ENCODE measurements around the gene UGT1A1.

UGT1A1 gene

DNA sequence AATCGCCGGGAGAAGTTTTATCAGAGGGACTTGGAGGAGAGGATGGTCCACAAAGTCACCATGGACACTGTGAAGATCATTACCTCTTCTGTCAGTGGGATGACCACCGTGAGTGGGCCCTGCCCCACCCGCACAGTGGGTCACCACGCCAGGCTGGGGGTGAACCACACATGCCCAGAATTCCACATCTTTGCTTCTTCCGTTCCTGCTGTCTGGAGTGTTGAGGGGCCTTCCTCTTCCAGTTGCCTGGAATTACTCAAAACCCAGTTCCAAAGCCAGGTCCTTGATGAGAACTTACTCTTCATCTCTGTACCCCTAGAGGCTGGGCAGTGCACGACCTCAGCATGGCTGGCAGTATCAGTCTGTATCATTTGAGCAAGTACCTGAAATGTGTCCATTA lies 40.1 kb downstream of the UGT1A1 start:
- WGBS: 75% methylated on average over 7 of the region's 7 CpGs
- no peak overlapping the region for H3K4me2 ChIP-seq (ENCODE audit: low read length, poor library complexity, severe bottlenecking)
- H3K79me1 ChIP-seq (replicated peaks; ENCODE audit: low read length, poor library complexity, severe bottlenecking): no peaks in the 10 kb centered on the region
- H2BK12ac ChIP-seq (ENCODE audit: low read length in 2 of 2): no peak overlapping the region
- H3K27ac ChIP-seq (ENCODE audit: low read length, poor library complexity, severe bottlenecking): no peak overlapping the region
- H3K23ac ChIP-seq (ENCODE audit: low read length in 2 of 2): no peak overlapping the region
- H2AFZ ChIP-seq (ENCODE audit: low read depth, low read length): no peak overlapping the region
- H2BK120ac ChIP-seq (ENCODE audit: low read depth, low read length): no peak overlapping the region
- peaks cover 27 to 50% of the 10 kb centered on the region in 2 experiments for H3K27me3 ChIP-seq (ENCODE audit: control insufficient read depth in 1 of 2, insufficient read depth in 1 of 2, low read length in 2 of 2)
- H2BK15ac ChIP-seq (ENCODE audit: low read depth, poor library complexity, severe bottlenecking): no peak overlapping the region
- no peak for DNase-seq
- peaks cover 1% of the 10 kb centered on the region for H3K4me1 ChIP-seq (ENCODE audit: control insufficient read depth, insufficient read depth, low read depth, low read length)
- no peaks in the 10 kb centered on the region for H3K36me3 ChIP-seq (ENCODE audit: control insufficient read depth in 1 of 2, insufficient read depth in 2 of 2, low read depth in 1 of 2, low read length in 2 of 2)
- no peak overlapping the region for H3K9ac ChIP-seq (ENCODE audit: low read length)
- no peak overlapping the region for H4K8ac ChIP-seq (ENCODE audit: low read length)
- no peak overlapping the region for H3K18ac ChIP-seq (ENCODE audit: low read depth in 1 of 2, low read length in 2 of 2)
- no peak overlapping the region for H4K91ac ChIP-seq (ENCODE audit: low read length)
- no peak overlapping the region for H3K4me3 ChIP-seq (ENCODE audit: insufficient read depth in 1 of 2, low read depth in 1 of 2, low read length in 2 of 2)
- H2AK5ac ChIP-seq (ENCODE audit: low read length, severe bottlenecking): no peak overlapping the region
- H2BK5ac ChIP-seq (ENCODE audit: low read depth, low read length, poor library complexity, severe bottlenecking): no peak overlapping the region
- H3K9me3 ChIP-seq (ENCODE audit: control insufficient read depth, low read length): no peaks in the 10 kb centered on the region
- no peak overlapping the region for H3K4ac ChIP-seq (ENCODE audit: low read depth in 1 of 2, low read length in 2 of 2)
- no peak overlapping the region for H3K14ac ChIP-seq (ENCODE audit: low read length in 2 of 2)

DNA sequence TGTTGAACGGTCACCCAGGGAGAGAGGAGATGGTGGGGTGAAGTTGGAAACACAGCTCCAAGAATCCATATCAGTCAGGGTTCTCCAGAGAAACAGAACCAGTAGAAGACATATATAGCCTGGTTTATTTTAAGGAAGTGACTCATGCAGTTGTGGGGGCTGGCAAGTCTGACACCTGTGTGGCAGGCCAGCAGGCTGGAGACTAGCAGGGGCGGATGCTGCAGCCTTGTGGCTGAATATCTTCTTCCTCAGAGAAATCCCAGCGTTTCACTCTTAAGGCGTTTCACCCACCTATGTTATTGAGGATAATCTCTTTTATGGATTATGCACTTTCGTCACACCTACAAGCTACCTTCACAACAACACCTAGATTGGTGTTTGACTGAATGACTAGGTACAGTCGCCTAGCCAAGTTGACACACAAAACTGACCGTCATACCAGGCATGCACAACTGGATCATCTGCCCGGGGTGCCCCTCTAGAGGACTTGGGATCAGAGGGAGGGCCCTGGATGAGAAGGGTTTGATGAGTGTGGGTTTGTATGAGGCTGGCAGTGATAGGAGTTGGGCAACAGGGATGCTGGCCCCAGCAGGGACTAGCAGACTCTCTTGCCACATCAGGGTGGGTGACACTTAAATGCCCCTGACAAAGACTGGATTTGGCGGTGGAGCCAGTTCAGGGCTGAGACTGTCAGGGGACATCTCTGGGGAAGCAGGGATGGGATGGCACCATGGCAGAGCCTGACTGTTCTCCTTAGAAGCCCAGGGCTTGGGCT lies 41.5 kb downstream of the UGT1A1 start:
- Histone ChIP-seq H4K91ac (ENCODE audit: low read length) (no peak overlapping the region), H3K9me3 (ENCODE audit: control insufficient read depth, low read length) (no peaks in the 10 kb centered on the region), H3K27ac (ENCODE audit: low read length, poor library complexity, severe bottlenecking) (no peak overlapping the region), H2AFZ (ENCODE audit: low read depth, low read length) (no peak overlapping the region), H4K8ac (ENCODE audit: low read length) (no peak overlapping the region), H3K4me3 (ENCODE audit: insufficient read depth in 1 of 2, low read depth in 1 of 2, low read length in 2 of 2) (no peak overlapping the region), H3K4ac (ENCODE audit: low read depth in 1 of 2, low read length in 2 of 2) (no peak overlapping the region), H2BK5ac (ENCODE audit: low read depth, low read length, poor library complexity, severe bottlenecking) (no peak overlapping the region), H3K9ac (ENCODE audit: low read length) (no peak overlapping the region), H3K23ac (ENCODE audit: low read length in 2 of 2) (no peak overlapping the region), H2BK12ac (ENCODE audit: low read length in 2 of 2) (no peak overlapping the region), H3K18ac (ENCODE audit: low read depth in 1 of 2, low read length in 2 of 2) (no peak overlapping the region), H3K4me2 (ENCODE audit: low read length, poor library complexity, severe bottlenecking) (no peak overlapping the region), H3K4me1 (ENCODE audit: control insufficient read depth, insufficient read depth, low read depth, low read length) (no peaks in the 10 kb centered on the region), H3K79me1 (replicated peaks; ENCODE audit: low read length, poor library complexity, severe bottlenecking) (no peaks in the 10 kb centered on the region), H3K36me3 (ENCODE audit: control insufficient read depth in 1 of 2, insufficient read depth in 2 of 2, low read depth in 1 of 2, low read length in 2 of 2) (no peaks in the 10 kb centered on the region), H3K14ac (ENCODE audit: low read length in 2 of 2) (no peak overlapping the region), H2BK120ac (ENCODE audit: low read depth, low read length) (no peak overlapping the region), H2BK15ac (ENCODE audit: low read depth, poor library complexity, severe bottlenecking) (no peak overlapping the region), H2AK5ac (ENCODE audit: low read length, severe bottlenecking) (no peak overlapping the region), H3K27me3 (ENCODE audit: control insufficient read depth in 1 of 2, insufficient read depth in 1 of 2, low read length in 2 of 2) (peaks cover 33 to 50% of the 10 kb centered on the region in 2 experiments)
- WGBS: 80% methylated on average over 8 of the region's 9 CpGs
- no peak for DNase-seq

GRCh38 chr2:233802132-233802815 lies 42.2 kb downstream of the UGT1A1 start:
- WGBS: 27% methylated on average over 2 of the region's 3 CpGs
- Histone ChIP-seq H2BK120ac (ENCODE audit: low read depth, low read length) (no peak overlapping the region), H3K27ac (ENCODE audit: low read length, poor library complexity, severe bottlenecking) (no peak overlapping the region)

GRCh38 chr2:233803292-233803911 lies 43.3 kb downstream of the UGT1A1 start:
- Histone ChIP-seq H4K8ac (ENCODE audit: low read length) (no peak overlapping the region), H2BK120ac (ENCODE audit: low read depth, low read length) (no peak overlapping the region), H3K4me3 (ENCODE audit: insufficient read depth in 1 of 2, low read depth in 1 of 2, low read length in 2 of 2) (no peak overlapping the region), H2AK5ac (ENCODE audit: low read length, severe bottlenecking) (no peak overlapping the region), H3K14ac (ENCODE audit: low read length in 2 of 2) (no peak overlapping the region), H3K79me1 (replicated peaks; ENCODE audit: low read length, poor library complexity, severe bottlenecking) (no peaks in the 10 kb centered on the region), H3K9ac (ENCODE audit: low read length) (no peak overlapping the region), H2BK12ac (ENCODE audit: low read length in 2 of 2) (no peak overlapping the region), H3K4me2 (ENCODE audit: low read length, poor library complexity, severe bottlenecking) (no peak overlapping the region), H2AFZ (ENCODE audit: low read depth, low read length) (no peak overlapping the region), H3K4me1 (ENCODE audit: control insufficient read depth, insufficient read depth, low read depth, low read length) (no peaks in the 10 kb centered on the region), H2BK15ac (ENCODE audit: low read depth, poor library complexity, severe bottlenecking) (no peak overlapping the region), H3K9me3 (ENCODE audit: control insufficient read depth, low read length) (no peaks in the 10 kb centered on the region), H3K27me3 (ENCODE audit: control insufficient read depth in 1 of 2, insufficient read depth in 1 of 2, low read length in 2 of 2) (peaks cover 43 to 59% of the 10 kb centered on the region in 2 experiments), H3K23ac (ENCODE audit: low read length in 2 of 2) (no peak overlapping the region), H3K18ac (ENCODE audit: low read depth in 1 of 2, low read length in 2 of 2) (no peak overlapping the region), H3K27ac (ENCODE audit: low read length, poor library complexity, severe bottlenecking) (no peak overlapping the region), H3K36me3 (ENCODE audit: control insufficient read depth in 1 of 2, insufficient read depth in 2 of 2, low read depth in 1 of 2, low read length in 2 of 2) (no peaks in the 10 kb centered on the region), H3K4ac (ENCODE audit: low read depth in 1 of 2, low read length in 2 of 2) (no peak overlapping the region), H2BK5ac (ENCODE audit: low read depth, low read length, poor library complexity, severe bottlenecking) (no peak overlapping the region), H4K91ac (ENCODE audit: low read length) (no peak overlapping the region)
- no peak for DNase-seq
- 37% methylated on average over 2 of the region's 2 CpGs for WGBS

More at GRCh38 chr2:233802132-233802815, 42.2 kb downstream of the UGT1A1 start:
- H3K79me1 ChIP-seq (replicated peaks; ENCODE audit: low read length, poor library complexity, severe bottlenecking): no peaks in the 10 kb centered on the region
- no peak overlapping the region for H3K23ac ChIP-seq (ENCODE audit: low read length in 2 of 2)
- no peak overlapping the region for H2BK15ac ChIP-seq (ENCODE audit: low read depth, poor library complexity, severe bottlenecking)
- no peak overlapping the region for H3K4me2 ChIP-seq (ENCODE audit: low read length, poor library complexity, severe bottlenecking)
- DNase-seq: no peak
- no peak overlapping the region for H3K4me3 ChIP-seq (ENCODE audit: insufficient read depth in 1 of 2, low read depth in 1 of 2, low read length in 2 of 2)
- no peak overlapping the region for H2AK5ac ChIP-seq (ENCODE audit: low read length, severe bottlenecking)
- H3K27me3 ChIP-seq (ENCODE audit: control insufficient read depth in 1 of 2, insufficient read depth in 1 of 2, low read length in 2 of 2): peaks cover 33 to 51% of the 10 kb centered on the region in 2 experiments
- no peak overlapping the region for H4K8ac ChIP-seq (ENCODE audit: low read length)
- no peak overlapping the region for H3K14ac ChIP-seq (ENCODE audit: low read length in 2 of 2)
- H4K91ac ChIP-seq (ENCODE audit: low read length): no peak overlapping the region
- H3K9ac ChIP-seq (ENCODE audit: low read length): no peak overlapping the region
- H3K9me3 ChIP-seq (ENCODE audit: control insufficient read depth, low read length): no peaks in the 10 kb centered on the region
- no peak overlapping the region for H2BK5ac ChIP-seq (ENCODE audit: low read depth, low read length, poor library complexity, severe bottlenecking)
- H3K4me1 ChIP-seq (ENCODE audit: control insufficient read depth, insufficient read depth, low read depth, low read length): no peaks in the 10 kb centered on the region
- no peak overlapping the region for H2BK12ac ChIP-seq (ENCODE audit: low read length in 2 of 2)
- no peak overlapping the region for H3K4ac ChIP-seq (ENCODE audit: low read depth in 1 of 2, low read length in 2 of 2)
- no peak overlapping the region for H3K18ac ChIP-seq (ENCODE audit: low read depth in 1 of 2, low read length in 2 of 2)
- no peaks in the 10 kb centered on the region for H3K36me3 ChIP-seq (ENCODE audit: control insufficient read depth in 1 of 2, insufficient read depth in 2 of 2, low read depth in 1 of 2, low read length in 2 of 2)
- no peak overlapping the region for H2AFZ ChIP-seq (ENCODE audit: low read depth, low read length)
